Thoracic aorta (tissue), 2 donors: ENCODE measurements around the gene TMEM54. TPM values are rescaled to one million over a fixed set of nuclear protein-coding genes. Genes with fewer than 3 reads are reported as not detected.

ENCODE experiments used
- ATAC-seq: fragments of 150-250 bp; one replicate; pipeline ENCODE4 v1.8.0; 2017; ENCODE audit warnings: low read depth; ENCODE audit not compliant: insufficient number of reproducible peaks, low FRiP score
- DNase-seq: peaks from one replicate; pipeline ENCODE4 v3.0.0-alpha.2; 2020; ENCODE audit warnings: low spot score
- H3K27ac ChIP-seq, 2 donors: fragments of 200-600 bp; sonication (generic); 1 replicate in 1 of 2; 2 replicates in 1 of 2; pipeline ENCODE4 v1.5.1; 2016; ENCODE audit warnings: mild to moderate bottlenecking in 2 of 2, moderate library complexity in 2 of 2
- H3K27me3 ChIP-seq: fragments of 200-600 bp; sonication (generic); replicated peaks from 2 replicates; pipeline ENCODE4 v1.6.0; 2016; ENCODE audit warnings: mild to moderate bottlenecking; ENCODE audit not compliant: insufficient read depth
- H3K36me3 ChIP-seq: fragments of 200-600 bp; sonication (generic); one replicate; pipeline ENCODE4 v1.5.1; 2016
- H3K4me1 ChIP-seq, 2 donors: fragments of 200-600 bp; sonication (generic); 1 replicate in 1 of 2; 2 replicates in 1 of 2; pipeline versions ENCODE4 v1.5.1 to v1.6.0; 2016; ENCODE audit warnings: low read depth in 2 of 2, mild to moderate bottlenecking in 1 of 2; ENCODE audit not compliant: control insufficient read depth in 1 of 2
- H3K4me3 ChIP-seq: fragments of 200-600 bp; sonication (generic); 2 replicates; pipeline ENCODE4 v1.5.1; 2016; ENCODE audit warnings: mild to moderate bottlenecking
- H3K9me3 ChIP-seq: fragments of 200-600 bp; sonication (generic); 2 replicates; pipeline ENCODE4 v1.5.1; 2016
- total RNA-seq, 2 donors: library from RNA; depleted of rRNA; stranded (reverse); fragments of >200 nt; gene quantifications; one replicate each; pipeline versions ENCODE4 v1.1.0 to v1.2.3, GENCODE V29; 2016
- TF ChIP-seq, protein P1 (sequence below): fragments of 200-600 bp; sonication (generic); IDR thresholded peaks from one replicate; pipeline ENCODE4 v1.5.1; 2019; ENCODE audit warnings: antibody characterized with exemption

The TMEM54 gene
- total RNA-seq, 2 donors from 2014 or later = 28.1 to 56.6 TPM

DNA sequence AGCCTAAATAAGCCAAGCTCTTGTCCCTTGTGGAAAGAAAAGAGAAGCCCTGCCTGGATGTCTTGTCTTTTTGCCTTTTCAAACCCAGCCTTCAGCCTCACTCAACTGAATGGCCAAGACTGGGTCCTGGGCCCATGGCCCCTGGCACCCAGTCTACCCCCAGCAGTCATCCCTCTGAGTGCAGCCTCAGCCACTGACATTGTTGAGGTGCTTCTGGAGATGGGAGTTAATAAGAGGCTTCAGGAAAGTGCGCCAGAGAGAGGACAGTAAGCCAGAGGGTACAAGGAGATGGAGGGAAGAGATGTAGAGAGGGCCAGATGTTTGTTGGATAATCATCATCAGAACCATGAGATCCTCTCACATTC lies 37.3 kb downstream of the TMEM54 start:
- Histone ChIP-seq H3K36me3 (no peaks in the 10 kb centered on the region), H3K27me3 (no peaks in the 10 kb centered on the region), H3K9me3 (no peaks in the 10 kb centered on the region), H3K4me3 (no peak overlapping the region), H3K4me1 (peaks cover 41 to 81% of the 10 kb centered on the region in 2 donors), H3K27ac (peak overlapping the region; percentile 62 to 72)
- no peak for ATAC-seq
- DNase-seq = no peak
- TF ChIP-seq, protein P1, sequence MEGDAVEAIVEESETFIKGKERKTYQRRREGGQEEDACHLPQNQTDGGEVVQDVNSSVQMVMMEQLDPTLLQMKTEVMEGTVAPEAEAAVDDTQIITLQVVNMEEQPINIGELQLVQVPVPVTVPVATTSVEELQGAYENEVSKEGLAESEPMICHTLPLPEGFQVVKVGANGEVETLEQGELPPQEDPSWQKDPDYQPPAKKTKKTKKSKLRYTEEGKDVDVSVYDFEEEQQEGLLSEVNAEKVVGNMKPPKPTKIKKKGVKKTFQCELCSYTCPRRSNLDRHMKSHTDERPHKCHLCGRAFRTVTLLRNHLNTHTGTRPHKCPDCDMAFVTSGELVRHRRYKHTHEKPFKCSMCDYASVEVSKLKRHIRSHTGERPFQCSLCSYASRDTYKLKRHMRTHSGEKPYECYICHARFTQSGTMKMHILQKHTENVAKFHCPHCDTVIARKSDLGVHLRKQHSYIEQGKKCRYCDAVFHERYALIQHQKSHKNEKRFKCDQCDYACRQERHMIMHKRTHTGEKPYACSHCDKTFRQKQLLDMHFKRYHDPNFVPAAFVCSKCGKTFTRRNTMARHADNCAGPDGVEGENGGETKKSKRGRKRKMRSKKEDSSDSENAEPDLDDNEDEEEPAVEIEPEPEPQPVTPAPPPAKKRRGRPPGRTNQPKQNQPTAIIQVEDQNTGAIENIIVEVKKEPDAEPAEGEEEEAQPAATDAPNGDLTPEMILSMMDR = no peak

DNA sequence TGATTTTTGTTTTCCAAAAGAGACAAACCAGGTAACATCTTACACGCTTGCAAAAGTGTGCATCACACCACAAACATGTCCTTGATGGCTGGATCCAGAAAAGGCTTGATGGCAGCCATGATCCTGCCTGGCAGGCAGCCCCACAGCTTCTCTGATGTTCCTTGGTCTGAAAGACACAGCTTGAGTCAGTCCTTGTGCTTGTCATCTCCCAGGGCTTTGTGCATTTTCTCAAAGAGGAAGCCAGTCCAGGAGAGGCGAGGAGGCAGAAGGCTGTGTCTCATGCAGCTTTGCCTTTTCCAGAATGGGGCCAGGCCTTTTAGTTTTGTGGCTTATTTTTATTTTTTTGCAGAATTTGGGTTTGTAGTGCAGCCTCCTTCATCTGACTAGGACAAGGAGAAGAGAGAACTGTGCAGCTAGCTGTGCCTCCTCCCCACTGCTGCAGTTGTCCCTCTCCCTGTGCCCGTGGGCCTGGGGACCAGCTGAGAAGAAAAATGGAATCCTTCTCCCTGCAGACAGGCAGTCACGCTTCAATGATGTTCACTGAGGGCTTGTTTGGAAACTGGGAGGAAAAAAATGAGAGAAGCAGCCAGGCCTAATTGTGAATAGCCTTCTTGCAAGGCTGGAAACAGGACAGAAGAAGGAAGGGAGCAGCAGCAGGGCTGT lies 37.8 kb downstream of the TMEM54 start:
- Histone ChIP-seq H3K27me3 (no peaks in the 10 kb centered on the region), H3K4me1 (peaks cover 41 to 78% of the 10 kb centered on the region in 2 donors), H3K27ac (peak overlapping the region; percentile 62 to 72), H3K9me3 (no peaks in the 10 kb centered on the region), H3K36me3 (no peaks in the 10 kb centered on the region), H3K4me3 (no peak overlapping the region)
- TF ChIP-seq, protein P1 = no peak
- ATAC-seq = no peak
- DNase-seq = no peak

DNA sequence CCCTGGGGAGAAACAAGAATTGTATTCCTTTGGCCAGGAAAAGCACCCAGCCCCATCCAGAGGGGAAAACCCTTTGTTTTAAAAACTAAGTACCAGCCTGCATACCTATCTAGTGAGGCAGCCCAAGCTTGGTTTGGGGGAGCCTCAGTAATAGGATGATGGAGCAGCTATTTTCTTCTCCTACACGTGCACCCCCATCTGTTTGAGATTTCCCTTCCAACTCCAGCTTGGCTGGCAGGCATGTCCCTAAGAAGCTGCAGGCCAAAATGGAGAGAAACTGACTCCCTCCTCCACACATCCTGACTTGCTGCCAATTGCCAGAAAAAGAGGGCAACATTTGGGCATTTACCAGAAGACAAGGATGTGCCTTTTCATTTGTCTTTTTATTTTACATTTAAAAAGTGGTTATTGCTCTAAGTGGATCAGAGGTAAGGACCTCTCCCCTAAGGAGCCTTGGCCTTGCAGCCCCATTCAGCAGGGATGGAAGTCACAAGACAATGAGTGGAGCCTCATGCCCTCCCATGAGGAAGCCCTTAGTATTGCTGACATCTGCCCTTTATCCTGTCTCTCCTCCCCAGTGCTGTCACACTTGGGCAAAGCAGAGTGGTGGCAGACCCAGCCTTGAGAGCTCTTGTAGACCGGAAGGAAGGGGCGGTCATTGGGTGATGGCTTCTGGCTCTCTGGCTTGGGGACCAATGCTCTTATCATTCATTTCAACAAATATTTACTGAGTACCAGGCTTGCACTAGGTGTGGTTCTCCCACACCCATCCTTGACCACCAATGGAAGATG lies 39.1 kb downstream of the TMEM54 start:
- DNase-seq (no peak), ATAC-seq (no peak)
- no peak overlapping the region for H3K4me3 ChIP-seq
- no peaks in the 10 kb centered on the region for H3K9me3 ChIP-seq
- TF ChIP-seq, protein P1 = no peak
- H3K27me3 ChIP-seq = no peaks in the 10 kb centered on the region
- peaks cover 41 to 79% of the 10 kb centered on the region in 2 donors for H3K4me1 ChIP-seq
- H3K36me3 ChIP-seq = peaks cover 6% of the 10 kb centered on the region
- H3K27ac ChIP-seq = peak overlapping the region; percentile 61 to 72

DNA sequence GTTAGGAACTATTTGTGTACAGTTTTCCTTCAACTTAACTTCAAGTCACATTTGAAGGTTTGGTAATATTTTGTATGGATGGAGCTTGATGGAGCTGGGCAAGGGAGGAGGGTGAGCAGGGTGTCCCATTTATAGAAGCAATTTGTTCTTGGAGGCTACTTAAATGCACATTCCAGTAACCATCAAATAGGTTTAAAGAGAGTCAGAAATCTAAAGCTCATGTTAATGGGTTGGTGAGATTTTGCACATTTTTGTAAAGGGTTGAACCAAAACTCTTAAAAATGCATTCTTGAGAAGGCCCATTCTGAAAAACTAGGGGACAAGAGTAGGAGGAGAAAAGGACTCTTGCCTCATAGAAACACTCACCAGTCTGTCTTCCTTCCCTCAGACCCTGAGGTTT lies 40.6 kb downstream of the TMEM54 start:
- H3K36me3 ChIP-seq = peaks cover 17% of the 10 kb centered on the region
- peaks cover 40 to 65% of the 10 kb centered on the region in 2 donors for H3K4me1 ChIP-seq
- TF ChIP-seq, protein P1 = no peak
- DNase-seq = no peak
- no peak overlapping the region for H3K4me3 ChIP-seq
- no peak for ATAC-seq
- H3K27me3 ChIP-seq = no peaks in the 10 kb centered on the region
- H3K9me3 ChIP-seq = no peaks in the 10 kb centered on the region
- H3K27ac ChIP-seq = peak overlapping the region; percentile 61 to 72

DNA sequence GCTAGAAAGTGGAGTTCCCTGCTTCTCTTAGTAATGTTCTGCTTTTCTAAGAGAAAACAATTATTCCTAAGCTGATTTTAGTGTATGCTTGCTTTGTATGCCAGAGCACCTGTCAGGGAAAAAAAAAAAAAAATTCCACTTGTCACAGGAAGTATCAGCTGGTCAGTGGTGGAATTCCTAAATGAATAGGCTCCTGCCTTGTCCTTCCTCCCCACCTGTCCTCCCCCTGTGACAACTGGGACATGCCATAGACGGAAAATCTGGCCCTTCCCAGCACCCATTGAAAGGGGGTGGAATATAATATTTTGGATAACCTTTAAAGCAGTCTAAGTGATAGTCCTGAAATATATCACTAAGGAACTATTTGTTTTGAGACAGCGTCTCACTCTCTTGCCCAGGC lies 41.3 kb downstream of the TMEM54 start:
- TF ChIP-seq, protein P1 = no peak
- peaks cover 17% of the 10 kb centered on the region for H3K36me3 ChIP-seq
- no peaks in the 10 kb centered on the region for H3K27me3 ChIP-seq
- ATAC-seq (no peak), DNase-seq (no peak)
- no peaks in the 10 kb centered on the region for H3K9me3 ChIP-seq
- H3K4me1 ChIP-seq = peaks cover 33 to 59% of the 10 kb centered on the region in 2 donors
- H3K27ac ChIP-seq = peak overlapping the region in 1 of 2 donors; percentile 8
- no peak overlapping the region for H3K4me3 ChIP-seq
